BE2C (cell line): ENCODE results near the gene TBC1D7. TPM values are rescaled to one million over a fixed set of nuclear protein-coding genes. Genes with fewer than 3 reads are reported as not detected.

ENCODE experiments used
- DNase-seq: peaks from one replicate; pipeline ENCODE4 v3.0.0-alpha.2; 2020
- H3K27me3 ChIP-seq: fragments of 250-450 bp; sonication (Bioruptor Pico); 2 replicates; pipeline ENCODE4 v1.5.1; 2020; ENCODE audit warnings: mild to moderate bottlenecking
- H3K36me3 ChIP-seq: fragments of 250-450 bp; sonication (Bioruptor Pico); 2 replicates; pipeline ENCODE4 v1.5.1; 2020; ENCODE audit warnings: mild to moderate bottlenecking
- H3K4me1 ChIP-seq: fragments of 250-450 bp; sonication (Bioruptor Pico); 2 replicates; pipeline ENCODE4 v1.5.1; 2020
- H3K4me3 ChIP-seq: 2 replicates; pipeline ENCODE4 v1.5.1; 2011; ENCODE audit warnings: low read depth, low read length
- H3K9me3 ChIP-seq: fragments of 250-450 bp; sonication (Bioruptor Pico); 2 replicates; pipeline ENCODE4 v1.5.1; 2020
- polyA plus RNA-seq: library from polyadenylated mRNA; unstranded; fragments of >200 nt; gene quantifications from one replicate; pipeline ENCODE4 v1.2.1, GENCODE V29; 2012; ENCODE audit warnings: low read depth, missing spikeins; ENCODE audit not compliant: insufficient read length, insufficient read depth
- TF ChIP-seq, protein P1 (sequence below): IDR thresholded peaks from 2 replicates; pipeline ENCODE4 v1.5.1; 2012; ENCODE audit warnings: mild to moderate bottlenecking, low read depth, low read length

The TBC1D7 gene
- 30.4 TPM for polyA plus RNA-seq

DNA sequence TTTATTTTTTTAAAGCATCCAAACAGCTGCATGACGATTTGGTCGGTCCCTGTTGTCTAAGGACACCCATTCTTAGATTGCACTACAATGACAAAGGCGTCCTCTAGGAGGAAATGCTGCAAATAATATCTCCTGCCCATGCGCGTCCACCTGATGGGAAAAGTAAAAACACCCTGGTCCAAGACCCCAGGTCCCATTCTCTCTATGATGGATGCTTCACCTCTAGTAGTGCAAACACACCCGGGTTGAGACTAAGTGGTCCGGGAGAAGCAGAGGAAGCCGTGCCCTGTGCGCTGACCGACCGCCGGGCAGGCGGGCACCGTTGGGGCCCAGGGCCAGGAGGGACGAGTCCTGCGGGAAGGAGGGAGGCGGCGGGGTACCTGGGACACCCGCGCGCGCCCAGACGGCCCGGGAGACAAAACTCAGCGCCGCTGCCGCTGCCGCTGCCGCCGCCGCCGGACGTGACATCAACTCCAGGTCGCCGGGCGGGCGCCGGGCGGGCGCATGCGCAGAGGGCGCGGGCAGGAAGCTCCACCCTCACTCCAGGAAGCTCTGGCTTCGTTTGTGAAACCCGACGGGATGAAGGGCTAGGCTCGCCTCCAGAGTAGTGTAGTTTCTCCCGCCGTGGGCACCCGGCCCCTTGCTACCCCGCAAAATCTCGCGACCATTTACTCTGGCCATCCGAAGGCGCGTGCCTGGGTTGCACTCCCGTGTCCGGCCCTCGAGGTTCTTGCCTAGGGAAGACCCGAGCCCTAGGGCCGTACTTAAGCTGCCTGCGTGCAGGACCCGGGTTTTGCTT, at the start of gene TBC1D7:
TSS of gene TBC1D7 (minus strand) at position 462 of the 799 bp plus-strand sequence. CDS start 1,639 bp downstream, outside the sequence.
- peak; percentile 94 for DNase-seq
- Histone ChIP-seq H3K27me3 (no peaks in the 10 kb centered on the region), H3K9me3 (no peaks in the 10 kb centered on the region), H3K4me3 (peak within 1 kb of the TSS; percentile 67), H3K4me1 (no peaks in the 10 kb centered on the region), H3K36me3 (no peaks in the 10 kb centered on the region)
- TF ChIP-seq, protein P1, sequence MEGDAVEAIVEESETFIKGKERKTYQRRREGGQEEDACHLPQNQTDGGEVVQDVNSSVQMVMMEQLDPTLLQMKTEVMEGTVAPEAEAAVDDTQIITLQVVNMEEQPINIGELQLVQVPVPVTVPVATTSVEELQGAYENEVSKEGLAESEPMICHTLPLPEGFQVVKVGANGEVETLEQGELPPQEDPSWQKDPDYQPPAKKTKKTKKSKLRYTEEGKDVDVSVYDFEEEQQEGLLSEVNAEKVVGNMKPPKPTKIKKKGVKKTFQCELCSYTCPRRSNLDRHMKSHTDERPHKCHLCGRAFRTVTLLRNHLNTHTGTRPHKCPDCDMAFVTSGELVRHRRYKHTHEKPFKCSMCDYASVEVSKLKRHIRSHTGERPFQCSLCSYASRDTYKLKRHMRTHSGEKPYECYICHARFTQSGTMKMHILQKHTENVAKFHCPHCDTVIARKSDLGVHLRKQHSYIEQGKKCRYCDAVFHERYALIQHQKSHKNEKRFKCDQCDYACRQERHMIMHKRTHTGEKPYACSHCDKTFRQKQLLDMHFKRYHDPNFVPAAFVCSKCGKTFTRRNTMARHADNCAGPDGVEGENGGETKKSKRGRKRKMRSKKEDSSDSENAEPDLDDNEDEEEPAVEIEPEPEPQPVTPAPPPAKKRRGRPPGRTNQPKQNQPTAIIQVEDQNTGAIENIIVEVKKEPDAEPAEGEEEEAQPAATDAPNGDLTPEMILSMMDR: peak; percentile 8; the same call in 1 of the 2 replicates

DNA sequence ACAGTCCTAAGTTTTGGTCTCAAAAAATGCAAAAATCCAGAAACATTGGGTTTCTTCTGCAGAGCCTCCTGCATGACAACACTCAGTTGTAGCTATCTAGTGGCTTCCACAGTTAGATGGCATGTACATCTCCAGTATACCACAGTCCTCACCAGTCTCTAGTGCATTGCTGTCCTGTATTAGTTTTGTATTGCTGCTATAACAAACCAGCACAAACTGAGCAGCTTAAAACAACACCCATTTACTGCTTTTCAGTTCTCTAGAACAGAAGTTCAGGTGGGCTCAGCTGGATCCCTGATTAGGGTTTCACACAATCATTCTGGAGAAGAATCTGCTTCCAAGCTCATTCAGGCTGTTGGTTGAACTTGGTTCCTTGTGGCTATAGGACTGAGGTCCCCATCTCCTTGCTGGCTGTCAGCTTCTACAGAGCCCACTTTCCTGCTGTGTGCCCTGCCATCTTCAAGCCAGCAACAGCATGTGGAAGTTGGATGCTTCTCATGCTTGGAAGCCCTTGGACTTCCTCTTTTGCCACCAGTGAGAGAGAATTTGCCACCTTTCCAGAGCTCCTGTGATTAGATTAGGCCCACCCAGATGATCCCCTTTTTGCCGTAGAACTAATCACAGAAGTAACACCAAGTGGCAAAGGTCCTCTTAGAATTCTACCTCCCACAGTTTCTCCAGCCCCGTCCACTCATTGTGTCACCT, 48.9 kb upstream of the TBC1D7 start:
- no peak overlapping the region for H3K4me3 ChIP-seq
- no peak for DNase-seq
- no peaks in the 10 kb centered on the region for H3K9me3 ChIP-seq
- H3K36me3 ChIP-seq: no peaks in the 10 kb centered on the region
- H3K27me3 ChIP-seq: no peaks in the 10 kb centered on the region
- peaks cover 3% of the 10 kb centered on the region; the same call in 1 of the 2 replicates for H3K4me1 ChIP-seq
- TF ChIP-seq, protein P1: no peak

DNA sequence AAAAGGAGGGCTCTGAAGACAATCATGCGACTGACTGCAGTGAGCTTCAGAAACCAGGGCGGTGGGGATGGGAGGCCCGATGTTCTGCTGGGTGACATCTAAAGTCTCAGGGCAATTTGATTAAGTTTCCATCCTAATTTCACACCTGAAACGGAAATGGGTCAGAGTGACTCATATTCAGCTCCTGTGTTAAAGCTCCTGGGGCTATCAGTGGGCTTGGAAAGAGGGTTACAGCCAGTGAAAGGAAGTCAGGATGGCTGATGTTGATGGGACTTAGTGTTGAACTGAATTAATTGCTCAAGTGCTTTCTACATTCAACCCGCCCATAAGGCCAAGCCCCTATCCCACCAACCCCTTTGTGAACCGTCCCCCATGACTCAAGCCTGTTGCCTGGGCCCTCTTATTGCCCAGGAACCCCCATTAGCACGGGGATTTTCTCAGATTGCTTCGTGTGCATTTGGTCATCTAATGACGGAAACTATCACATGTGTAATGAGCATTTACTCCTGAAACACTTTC, 47.1 kb upstream of the TBC1D7 start:
- Histone ChIP-seq H3K4me1 (peaks cover 3% of the 10 kb centered on the region; the same call in 1 of the 2 replicates), H3K9me3 (no peaks in the 10 kb centered on the region)
- TF ChIP-seq, protein P1: no peak

DNA sequence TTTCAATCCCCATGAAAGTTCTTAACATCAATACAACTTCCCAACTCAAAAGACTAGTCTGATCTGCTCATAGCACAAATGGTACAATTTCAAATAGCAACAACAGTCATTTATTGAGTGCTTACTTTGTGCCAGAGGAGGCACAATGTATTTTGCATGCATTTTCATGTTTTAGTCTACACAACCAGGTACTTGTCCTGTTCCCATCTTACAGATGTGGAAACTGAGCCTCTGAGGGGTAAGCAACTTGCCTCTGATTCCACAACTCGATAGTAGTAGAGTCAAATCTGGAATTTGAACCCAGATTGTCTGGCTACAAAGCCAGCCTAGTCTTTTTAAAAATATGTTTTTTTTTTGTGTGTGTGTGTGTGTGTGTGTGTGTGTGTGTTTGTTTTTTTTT, 45.6 kb upstream of the TBC1D7 start:
- no peaks in the 10 kb centered on the region for H3K27me3 ChIP-seq
- no peaks in the 10 kb centered on the region for H3K9me3 ChIP-seq
- TF ChIP-seq, protein P1: no peak
- no peaks in the 10 kb centered on the region for H3K36me3 ChIP-seq
- no peak overlapping the region for H3K4me3 ChIP-seq
- DNase-seq: no peak
- H3K4me1 ChIP-seq: peaks cover 3% of the 10 kb centered on the region

More for the DNA sequence above, 47.1 kb upstream of the TBC1D7 start:
- Histone ChIP-seq H3K27me3 (no peaks in the 10 kb centered on the region), H3K4me3 (no peak overlapping the region), H3K36me3 (no peaks in the 10 kb centered on the region)
- DNase-seq: no peak

DNA sequence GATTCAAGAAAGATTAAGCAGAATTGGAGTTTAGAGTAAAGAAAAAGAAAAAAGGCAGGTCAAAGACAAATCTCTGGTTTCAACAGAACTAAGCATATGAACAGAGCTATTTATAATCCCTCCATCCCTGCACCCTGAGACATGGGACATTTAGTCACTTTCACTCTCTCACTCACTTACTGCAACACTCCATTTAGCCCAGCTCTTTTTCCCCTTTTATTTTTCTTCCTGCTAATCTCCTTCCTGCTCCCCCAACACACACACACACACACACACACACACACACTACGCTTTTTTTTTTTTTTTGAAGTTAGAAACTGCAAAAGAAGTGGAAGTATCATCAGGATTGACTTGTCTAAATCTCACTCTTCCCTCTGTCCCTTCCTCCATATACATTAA, 45.1 kb upstream of the TBC1D7 start:
- Histone ChIP-seq H3K4me1 (peaks cover 5% of the 10 kb centered on the region), H3K36me3 (no peaks in the 10 kb centered on the region), H3K9me3 (no peaks in the 10 kb centered on the region), H3K4me3 (no peak overlapping the region), H3K27me3 (no peaks in the 10 kb centered on the region)
- no peak for DNase-seq
- TF ChIP-seq, protein P1: no peak
